GM21367 (cell line): ENCODE results near the gene SIRPA.
"Not testable (repeated sequence)": the region's sequence is repeated elsewhere in the genome, so short reads cannot be mapped to it uniquely, and the experiment has no call there.

Experiments used
- ATAC-seq: cut with Tn5 transposase; IDR thresholded peaks from one replicate; pipeline ENCODE4 v1.9.1; 2021; ENCODE audit not compliant: unreplicated experiment

The SIRPA gene

GRCh38 chr20:1906361-1907051, 11.3 kb downstream of the SIRPA start:
- ATAC-seq: no peak

DNA sequence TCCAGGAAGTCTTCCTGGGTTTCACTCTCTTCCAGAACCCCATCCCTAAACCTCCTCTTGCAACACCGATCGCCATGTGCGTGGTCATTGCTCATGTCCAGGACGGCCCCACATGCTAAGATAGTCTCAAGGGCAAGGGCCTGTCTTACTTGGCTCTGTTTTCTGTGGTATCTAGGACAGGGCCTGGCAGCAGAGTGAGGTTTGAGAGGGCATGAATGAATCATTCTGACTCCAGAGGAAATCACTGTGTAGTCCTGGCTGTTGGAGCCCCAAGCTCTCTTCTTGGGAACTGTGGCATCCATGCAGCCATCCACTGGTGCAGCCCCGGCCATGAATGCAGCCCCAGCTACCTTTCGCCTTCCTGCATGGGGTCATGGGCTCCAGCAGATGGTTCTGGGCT, 12.4 kb downstream of the SIRPA start:
- ATAC-seq: no peak

GRCh38 chr20:1908191-1908590, 13.0 kb downstream of the SIRPA start:
- no peak for ATAC-seq

- no peak for ATAC-seq
Observed at GRCh38 chr20:1909097-1909496, 13.9 kb downstream of the SIRPA start.

GRCh38 chr20:1911536-1911935, 16.3 kb downstream of the SIRPA start:
- no peak for ATAC-seq

GRCh38 chr20:1912053-1912452, 16.8 kb downstream of the SIRPA start:
- no peak for ATAC-seq

DNA sequence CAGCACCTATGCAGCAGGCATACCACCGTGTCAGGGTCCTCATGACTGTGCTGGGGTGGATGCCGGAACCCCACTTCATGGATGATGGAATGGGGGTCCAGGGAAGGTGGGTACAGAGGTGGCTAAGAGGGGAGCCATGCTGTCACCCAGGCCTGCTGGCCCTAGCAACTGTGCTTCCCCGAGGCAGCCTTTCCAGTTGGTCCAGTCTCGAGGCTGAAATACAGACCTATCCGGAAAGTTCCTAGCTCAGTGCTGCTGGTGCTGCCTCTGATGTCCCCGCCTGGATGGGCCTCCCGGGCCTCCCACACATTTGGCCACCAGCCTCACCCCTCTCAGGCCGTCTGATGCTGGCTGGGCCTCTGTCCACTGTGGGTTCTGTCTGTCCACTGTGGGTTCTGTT, 17.4 kb downstream of the SIRPA start:
- no peak for ATAC-seq

DNA sequence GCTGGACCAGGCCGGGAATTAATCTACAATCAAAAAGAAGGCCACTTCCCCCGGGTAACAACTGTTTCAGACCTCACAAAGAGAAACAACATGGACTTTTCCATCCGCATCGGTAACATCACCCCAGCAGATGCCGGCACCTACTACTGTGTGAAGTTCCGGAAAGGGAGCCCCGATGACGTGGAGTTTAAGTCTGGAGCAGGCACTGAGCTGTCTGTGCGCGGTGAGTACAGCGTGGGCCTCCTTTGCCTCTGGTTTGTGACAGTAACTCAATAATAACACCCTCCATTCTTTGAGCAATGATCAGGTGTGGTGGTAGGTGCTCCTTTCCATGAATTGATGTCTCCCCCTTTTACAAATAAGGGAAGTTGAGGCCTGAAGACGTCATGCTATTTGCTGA, 20.0 kb downstream of the SIRPA start:
- not testable (repeated sequence) for ATAC-seq

GRCh38 chr20:1915725-1916124, 20.5 kb downstream of the SIRPA start:
- no peak for ATAC-seq

GRCh38 chr20:1917786-1918185, 22.6 kb downstream of the SIRPA start:
- ATAC-seq: no peak

GRCh38 chr20:1918491-1919165, 23.4 kb downstream of the SIRPA start:
- ATAC-seq: no peak

- no peak for ATAC-seq
Observed at GRCh38 chr20:1920252-1920651, 25.0 kb downstream of the SIRPA start.

DNA sequence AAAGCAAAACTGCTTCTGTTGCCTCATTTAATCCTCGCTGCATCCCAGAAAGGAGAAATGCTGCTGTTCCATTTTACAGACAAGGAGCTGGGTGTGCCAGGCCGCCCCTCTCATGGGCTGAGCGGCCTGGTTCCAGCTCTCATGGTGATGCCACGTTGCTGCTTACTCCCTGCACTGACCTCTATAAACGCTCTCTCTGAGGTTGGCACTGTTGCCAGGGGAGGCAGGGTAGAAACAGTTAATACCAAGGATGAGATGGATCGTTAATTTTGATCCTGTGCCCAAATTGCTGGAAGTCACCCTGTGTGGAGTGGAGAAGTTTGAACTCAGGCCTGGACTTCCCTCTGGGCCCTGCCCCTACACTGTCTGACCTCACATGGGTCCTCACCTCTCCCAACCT, 25.6 kb downstream of the SIRPA start:
- ATAC-seq: no peak

- not testable (repeated sequence) for ATAC-seq
Observed at GRCh38 chr20:1921985-1922384, 26.8 kb downstream of the SIRPA start.

- ATAC-seq: no peak
Observed at GRCh38 chr20:1922786-1923185, 27.6 kb downstream of the SIRPA start.

GRCh38 chr20:1924910-1925861, 30.0 kb downstream of the SIRPA start:
- ATAC-seq: no peak

DNA sequence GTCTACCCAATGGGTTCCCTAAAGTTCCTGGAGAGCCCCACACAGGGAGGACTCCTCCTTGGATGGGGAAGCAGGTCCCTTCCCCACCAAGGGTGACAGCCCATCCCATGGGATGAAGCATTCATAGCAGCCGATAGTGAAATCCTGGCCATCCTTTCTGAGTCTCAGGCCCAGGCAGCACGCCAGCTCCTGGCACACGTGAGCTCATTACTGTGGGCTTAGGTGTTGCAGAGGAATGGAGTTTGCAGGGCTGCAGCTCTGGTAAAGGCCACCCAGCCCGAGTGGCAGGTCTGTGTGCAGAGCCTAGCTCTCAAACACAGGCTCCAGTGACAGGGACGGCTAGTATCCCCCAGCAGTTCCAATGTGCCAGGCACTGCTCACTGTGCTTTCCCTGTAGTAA, 31.0 kb downstream of the SIRPA start:
- no peak for ATAC-seq

- ATAC-seq: no peak
Observed at GRCh38 chr20:1927217-1927616, 32.0 kb downstream of the SIRPA start.

DNA sequence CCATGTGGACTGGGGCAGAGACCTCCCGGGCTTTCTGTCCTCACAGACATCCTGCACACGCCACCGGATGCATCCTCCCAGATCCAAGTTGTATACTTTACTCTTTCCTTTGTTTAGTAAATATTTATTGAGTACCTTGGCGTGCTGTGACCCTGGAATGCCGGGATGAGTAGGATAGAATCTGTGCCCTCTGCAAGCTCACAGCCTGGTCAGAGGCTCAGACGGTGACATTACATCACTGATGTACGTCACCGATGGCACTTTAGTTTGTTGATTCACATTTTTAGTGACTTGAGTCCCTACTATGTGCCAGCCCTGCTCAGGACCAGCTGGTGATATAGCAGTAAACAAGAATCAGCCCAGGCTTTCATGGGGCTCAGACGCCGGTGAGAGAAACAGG, 32.9 kb downstream of the SIRPA start:
- no peak for ATAC-seq

GRCh38 chr20:1928782-1929181, 33.6 kb downstream of the SIRPA start:
- ATAC-seq: no peak

DNA sequence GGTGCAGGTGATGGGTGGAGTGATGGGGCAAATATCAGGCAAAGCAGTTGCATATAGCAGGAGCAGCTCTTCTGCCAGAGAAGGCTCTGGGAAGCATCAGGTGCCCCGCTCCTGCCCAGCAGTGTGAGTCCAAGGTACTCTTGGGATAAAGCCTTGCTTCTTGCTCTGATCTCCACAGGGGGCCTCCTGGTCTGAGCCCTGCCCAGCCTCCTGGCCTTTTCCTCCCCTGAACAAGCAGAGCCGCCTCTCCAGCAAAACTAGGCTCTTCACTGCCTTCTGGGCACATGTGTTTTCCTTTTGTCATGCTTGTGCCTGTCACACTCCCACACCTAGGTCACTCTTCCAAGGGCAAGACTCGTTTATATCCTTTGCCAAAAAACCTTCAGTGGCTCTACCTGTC, 34.3 kb downstream of the SIRPA start:
- ATAC-seq: no peak

- ATAC-seq: no peak
Observed at GRCh38 chr20:1930165-1930564, 35.0 kb downstream of the SIRPA start.
